Suprapubic skin (tissue), 4 donors: ENCODE data around the gene HES3. TPM values are rescaled to one million over a fixed set of nuclear protein-coding genes. Genes with fewer than 3 reads are reported as not detected.

ENCODE experiments used
- DNase-seq, 2 donors: peaks; one replicate each; pipeline ENCODE4 v3.0.0-alpha.2; 2019; ENCODE audit warnings: low spot score in 2 of 2
- H3K27ac ChIP-seq: fragments of 200-600 bp; sonication (generic); one replicate; pipeline ENCODE4 v1.5.1; 2019
- H3K27me3 ChIP-seq: fragments of 200-600 bp; sonication (generic); one replicate; pipeline ENCODE4 v1.5.1; 2019
- H3K36me3 ChIP-seq: fragments of 200-600 bp; sonication (generic); one replicate; pipeline ENCODE4 v1.5.1; 2019
- H3K4me1 ChIP-seq: fragments of 200-600 bp; sonication (generic); one replicate; pipeline ENCODE4 v1.5.1; 2019
- H3K4me3 ChIP-seq: fragments of 200-600 bp; sonication (generic); one replicate; pipeline ENCODE4 v1.5.1; 2019; ENCODE audit warnings: mild to moderate bottlenecking
- H3K9me3 ChIP-seq: fragments of 200-600 bp; sonication (generic); one replicate; pipeline ENCODE4 v1.5.1; 2019
- EP300 ChIP-seq: sonication (generic); formaldehyde crosslinking; IDR thresholded peaks from one replicate; pipeline ENCODE4 v1.6.1; 2017; ENCODE audit warnings: antibody characterized with exemption
- POLR2A ChIP-seq, 2 donors: fragments of 450-650 bp; IDR thresholded peaks; one replicate each; pipeline ENCODE4 v1.6.1; 2017; ENCODE audit warnings: antibody characterized with exemption in 2 of 2, mild to moderate bottlenecking in 2 of 2, moderate library complexity in 2 of 2
- POLR2AphosphoS5 ChIP-seq, 3 donors: sonication (generic); formaldehyde crosslinking; IDR thresholded peaks; one replicate each; pipeline ENCODE4 v1.6.1; 2017; ENCODE audit warnings: antibody characterized with exemption in 3 of 3
- WGBS: methylation state at CpG from one replicate; pipeline ENCODE4 v1.1.5; 2018; 5-methylcytosine and 5-hydroxymethylcytosine counted together
- total RNA-seq, 4 donors: library from RNA; depleted of rRNA; stranded (reverse); fragments of >200 nt; gene quantifications; one replicate each; pipeline ENCODE4 v1.1.0, GENCODE V29; 2016
- TF ChIP-seq, protein P1 (sequence below), 2 donors: fragments of 200-600 bp in 1 of 2; fragments of 450-650 bp in 1 of 2; sonication (generic) in 1 of 2; IDR thresholded peaks; one replicate each; pipeline ENCODE4 v1.5.1; 2016 to 2019; ENCODE audit warnings: antibody characterized with exemption in 2 of 2, mild to moderate bottlenecking in 1 of 2, moderate library complexity in 1 of 2

The HES3 gene
- total RNA-seq, 4 donors from 2014 or later, result not detected

DNA sequence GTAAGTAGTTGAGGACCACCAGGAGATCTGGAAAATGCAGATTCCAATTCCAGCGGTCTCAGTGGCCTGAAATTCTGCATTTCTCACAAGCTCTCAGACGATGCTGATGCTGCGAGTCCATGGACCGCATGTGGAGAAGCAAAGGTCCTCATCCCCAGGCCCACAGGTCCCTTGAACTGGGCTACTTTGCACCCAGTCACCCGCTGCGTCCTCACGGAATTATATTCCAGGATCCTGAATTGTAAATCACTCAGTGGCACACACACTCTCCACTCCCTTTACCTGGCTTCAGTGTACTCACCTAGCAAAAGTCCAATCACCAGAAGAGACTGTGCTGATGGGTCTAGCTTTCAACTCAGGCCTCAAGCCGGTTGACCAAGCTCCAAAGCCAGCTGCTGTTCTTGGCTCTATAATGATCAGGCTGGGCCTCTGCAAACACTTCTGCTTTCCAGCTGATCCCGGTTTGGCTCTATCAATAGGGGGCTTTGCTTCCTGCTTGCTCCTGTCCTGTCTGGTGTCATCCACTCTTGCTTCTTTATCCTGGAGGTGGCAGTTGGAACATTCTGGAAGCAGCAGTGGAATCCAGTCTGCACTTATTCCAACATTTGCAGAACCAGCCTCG lies 43.7 kb upstream of the HES3 start:
- Histone ChIP-seq H3K27me3 (no peaks in the 10 kb centered on the region), H3K36me3 (peaks cover 12% of the 10 kb centered on the region), H3K4me1 (peaks cover 35% of the 10 kb centered on the region), H3K27ac (peak overlapping the region; percentile 39), H3K4me3 (peak overlapping the region; percentile 100), H3K9me3 (no peaks in the 10 kb centered on the region)
- DNase-seq, result no peak
- 79% methylated on average over 6 of the region's 10 CpGs for WGBS
- TF ChIP-seq EP300, result no peak
- TF ChIP-seq, protein P1, sequence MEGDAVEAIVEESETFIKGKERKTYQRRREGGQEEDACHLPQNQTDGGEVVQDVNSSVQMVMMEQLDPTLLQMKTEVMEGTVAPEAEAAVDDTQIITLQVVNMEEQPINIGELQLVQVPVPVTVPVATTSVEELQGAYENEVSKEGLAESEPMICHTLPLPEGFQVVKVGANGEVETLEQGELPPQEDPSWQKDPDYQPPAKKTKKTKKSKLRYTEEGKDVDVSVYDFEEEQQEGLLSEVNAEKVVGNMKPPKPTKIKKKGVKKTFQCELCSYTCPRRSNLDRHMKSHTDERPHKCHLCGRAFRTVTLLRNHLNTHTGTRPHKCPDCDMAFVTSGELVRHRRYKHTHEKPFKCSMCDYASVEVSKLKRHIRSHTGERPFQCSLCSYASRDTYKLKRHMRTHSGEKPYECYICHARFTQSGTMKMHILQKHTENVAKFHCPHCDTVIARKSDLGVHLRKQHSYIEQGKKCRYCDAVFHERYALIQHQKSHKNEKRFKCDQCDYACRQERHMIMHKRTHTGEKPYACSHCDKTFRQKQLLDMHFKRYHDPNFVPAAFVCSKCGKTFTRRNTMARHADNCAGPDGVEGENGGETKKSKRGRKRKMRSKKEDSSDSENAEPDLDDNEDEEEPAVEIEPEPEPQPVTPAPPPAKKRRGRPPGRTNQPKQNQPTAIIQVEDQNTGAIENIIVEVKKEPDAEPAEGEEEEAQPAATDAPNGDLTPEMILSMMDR (IDR thresholded peaks at IDR 0.05), result no peak
- TF ChIP-seq POLR2A (IDR thresholded peaks at IDR 0.05), result no peak
- no peak for TF ChIP-seq POLR2AphosphoS5 (IDR thresholded peaks at IDR 0.05)

DNA sequence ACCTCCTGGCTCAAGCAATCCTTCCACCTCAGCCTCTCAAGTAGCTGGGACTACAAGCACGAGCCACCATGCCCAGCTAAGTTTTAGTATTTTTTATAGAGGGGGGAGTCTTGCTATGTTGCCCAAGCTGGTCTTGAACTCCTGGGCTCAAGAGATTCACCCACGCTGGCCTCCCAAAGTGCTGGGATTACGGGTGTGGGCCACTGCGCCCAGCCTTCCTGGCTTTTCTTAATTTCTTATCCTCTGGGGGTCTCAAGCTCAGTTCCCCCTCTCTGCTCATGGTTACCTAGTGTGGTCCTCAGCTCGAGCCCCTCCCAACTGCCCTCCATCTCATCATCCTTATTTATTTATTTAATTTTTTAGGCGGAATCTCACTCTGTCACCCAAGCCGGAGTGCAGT lies 41.7 kb upstream of the HES3 start:
- Histone ChIP-seq H3K4me3 (no peak overlapping the region), H3K9me3 (no peaks in the 10 kb centered on the region), H3K36me3 (no peaks in the 10 kb centered on the region), H3K27ac (no peak overlapping the region), H3K4me1 (peaks cover 51% of the 10 kb centered on the region), H3K27me3 (peaks cover 18% of the 10 kb centered on the region)
- TF ChIP-seq EP300, result no peak
- TF ChIP-seq POLR2A (IDR thresholded peaks at IDR 0.05), result no peak
- TF ChIP-seq, protein P1 (IDR thresholded peaks at IDR 0.05), result no peak
- TF ChIP-seq POLR2AphosphoS5 (IDR thresholded peaks at IDR 0.05), result no peak
- WGBS, result 89% methylated on average over 7 of the region's 7 CpGs
- no peak for DNase-seq

DNA sequence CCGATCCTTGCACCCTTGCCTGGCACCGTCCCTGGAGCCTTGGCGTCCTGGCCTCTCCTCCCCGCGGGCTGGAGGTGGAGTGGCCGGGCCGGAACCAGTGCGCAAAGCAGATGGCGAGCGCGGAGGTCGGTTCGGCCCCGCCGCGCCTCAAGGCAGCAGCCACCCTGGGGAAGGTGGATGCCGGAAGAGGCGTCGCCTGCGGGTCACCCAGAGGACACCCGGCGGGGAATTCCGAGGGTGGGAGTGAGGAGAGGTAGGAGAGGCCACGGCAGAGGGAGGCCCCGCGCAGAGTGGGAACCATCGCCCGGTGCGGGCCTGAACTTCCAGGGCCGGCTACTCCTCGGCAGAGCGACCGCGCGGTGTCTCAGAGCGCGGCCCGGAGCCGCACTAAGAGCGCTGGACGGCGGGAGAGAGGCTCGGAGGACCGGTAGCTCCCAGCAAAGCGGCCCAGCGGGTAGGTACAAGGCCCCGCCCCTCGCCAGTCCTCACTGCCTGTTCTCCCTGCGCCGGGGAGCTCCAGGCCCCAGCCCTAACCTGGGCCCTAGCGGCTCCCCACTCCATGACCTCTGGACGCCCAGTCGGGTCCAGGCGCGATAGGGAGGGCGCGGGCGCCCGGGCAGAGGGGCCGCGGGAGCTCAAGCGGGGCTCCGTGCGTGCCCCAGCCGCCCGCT lies 38.0 kb upstream of the HES3 start, which contains the start of gene RNF207:
Gene RNF207, plus strand, starts transcription at position 271 of the 671 bp plus-strand sequence. CDS start 417 bp downstream, outside the sequence.
- TF ChIP-seq, protein P1 (IDR thresholded peaks at IDR 0.05), result no peak
- no peak for TF ChIP-seq POLR2A (IDR thresholded peaks at IDR 0.05)
- TF ChIP-seq POLR2AphosphoS5 (IDR thresholded peaks at IDR 0.05), result no peak
- no peak for TF ChIP-seq EP300
- Histone ChIP-seq H3K9me3 (no peaks in the 10 kb centered on the region), H3K36me3 (no peaks in the 10 kb centered on the region), H3K4me3 (peak within 1 kb of the TSS; percentile 54), H3K27ac (no peak within 1 kb of the TSS), H3K4me1 (peaks cover 43% of the 10 kb centered on the region), H3K27me3 (peaks cover 32% of the 10 kb centered on the region)
- 3% methylated on average over 11 of the region's 66 CpGs for WGBS
- DNase-seq, result no peak

DNA sequence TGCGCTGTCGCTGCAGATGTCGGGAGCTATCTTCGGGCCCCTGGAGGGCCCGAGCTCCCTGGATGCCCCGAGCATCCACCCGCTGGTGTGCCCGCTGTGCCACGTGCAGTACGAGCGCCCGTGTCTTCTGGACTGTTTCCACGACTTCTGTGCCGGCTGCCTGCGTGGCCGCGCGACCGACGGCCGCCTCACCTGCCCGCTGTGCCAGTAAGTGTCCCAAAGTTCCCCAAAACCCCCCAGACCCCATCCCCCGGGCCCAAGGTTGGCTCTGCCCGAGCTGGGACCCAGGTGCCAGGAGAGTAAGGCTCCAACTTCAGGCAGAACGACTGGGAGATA lies 37.5 kb upstream of the HES3 start:
- H3K9me3 ChIP-seq, result no peaks in the 10 kb centered on the region
- no peak overlapping the region for H3K27ac ChIP-seq
- H3K36me3 ChIP-seq, result no peaks in the 10 kb centered on the region
- peak overlapping the region; percentile 54 for H3K4me3 ChIP-seq
- 20% methylated on average over 3 of the region's 25 CpGs for WGBS
- no peak for TF ChIP-seq POLR2A (IDR thresholded peaks at IDR 0.05)
- TF ChIP-seq EP300, result no peak
- no peak for TF ChIP-seq POLR2AphosphoS5 (IDR thresholded peaks at IDR 0.05)
- TF ChIP-seq, protein P1 (IDR thresholded peaks at IDR 0.05), result no peak
- DNase-seq, result no peak
- peaks cover 32% of the 10 kb centered on the region for H3K27me3 ChIP-seq
- H3K4me1 ChIP-seq, result peaks cover 43% of the 10 kb centered on the region

DNA sequence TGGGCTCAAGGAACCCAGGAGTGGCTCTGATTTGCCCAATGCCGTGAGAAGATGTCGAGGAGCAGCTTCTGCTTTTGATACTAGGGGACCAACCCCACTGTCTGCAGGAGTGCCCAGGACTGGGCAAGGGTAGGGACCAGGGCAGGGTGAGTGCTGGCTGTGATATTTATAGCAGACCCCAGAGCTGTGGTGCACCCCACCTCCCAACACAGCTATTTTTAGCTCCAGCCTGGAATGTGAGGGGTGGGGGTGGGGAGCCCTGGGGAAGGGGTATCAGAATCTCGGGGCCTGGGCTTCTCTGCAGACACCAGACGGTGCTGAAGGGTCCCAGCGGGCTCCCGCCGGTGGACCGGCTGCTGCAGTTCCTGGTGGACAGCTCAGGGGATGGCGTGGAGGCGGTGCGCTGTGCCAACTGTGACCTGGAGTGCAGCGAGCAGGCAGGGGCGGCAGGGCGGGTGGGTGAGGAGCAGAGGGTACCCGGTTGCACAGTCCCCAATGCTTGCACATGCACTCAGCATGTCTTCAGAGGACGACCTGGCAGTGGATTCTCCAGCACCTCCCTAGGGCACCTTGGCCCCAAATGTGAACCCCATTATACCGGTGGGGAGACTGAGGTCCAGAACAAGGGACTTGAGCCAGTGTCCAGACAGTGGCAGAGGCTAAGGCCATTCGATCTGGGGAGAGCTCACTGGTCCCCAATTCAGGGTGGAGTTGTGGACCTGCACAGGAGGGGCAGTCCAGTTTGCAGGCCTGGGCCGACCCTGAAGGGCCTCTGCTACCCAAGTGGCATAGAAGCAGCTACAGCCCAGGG lies 36.7 kb upstream of the HES3 start:
- no peak for DNase-seq
- WGBS, result 92% methylated on average over 10 of the region's 19 CpGs
- Histone ChIP-seq H3K4me1 (peaks cover 43% of the 10 kb centered on the region), H3K9me3 (no peaks in the 10 kb centered on the region), H3K27me3 (peaks cover 32% of the 10 kb centered on the region), H3K4me3 (no peak overlapping the region), H3K36me3 (no peaks in the 10 kb centered on the region), H3K27ac (no peak overlapping the region)
- TF ChIP-seq POLR2A (IDR thresholded peaks at IDR 0.05), result no peak
- TF ChIP-seq, protein P1 (IDR thresholded peaks at IDR 0.05), result no peak
